Measurements from ENCODE around the gene TMUB1. TPM values are rescaled to one million over a fixed set of nuclear protein-coding genes. Genes with fewer than 3 reads are reported as not detected.

The TMUB1 gene
- total RNA-seq, 1 donor from 2014 or later: 40.3 TPM

GRCh38 chr7:151126491-151127137, 43.3 kb upstream of the TMUB1 start:
- Histone ChIP-seq H3K27me3 (no peaks in the 10 kb centered on the region), H3K27ac (peak overlapping the region; percentile 18), H3K4me1 (peaks cover 32% of the 10 kb centered on the region), H3K9me3 (no peaks in the 10 kb centered on the region), H3K36me3 (peaks cover 0 to 48% of the 10 kb centered on the region in 2 donors), H3K4me3 (no peak overlapping the region)
- TF ChIP-seq CTCF (IDR thresholded peaks at IDR 0.05): no peak
- intact Hi-C loops (cut with DNase I): no loop called here
- no peak for DNase-seq (ENCODE audit: extremely low spot score in 2 of 2)

- Histone ChIP-seq H3K27ac (peak overlapping the region; percentile 18), H3K9me3 (no peaks in the 10 kb centered on the region), H3K4me3 (peak overlapping the region; percentile 34 to 44), H3K27me3 (no peaks in the 10 kb centered on the region), H3K36me3 (peaks cover 0 to 51% of the 10 kb centered on the region in 2 donors), H3K4me1 (peaks cover 32% of the 10 kb centered on the region)
- DNase-seq (ENCODE audit: extremely low spot score in 2 of 2): no peak
- TF ChIP-seq POLR2A (IDR thresholded peaks at IDR 0.05) (no peak), CTCF (IDR thresholded peaks at IDR 0.05) (no peak), POLR2AphosphoS5 (IDR thresholded peaks at IDR 0.05; ENCODE audit: insufficient read depth in 1 of 2, low read depth in 1 of 2) (no peak)
- intact Hi-C loops (cut with DNase I): no loop called here
These were observed 42.7 kb upstream of the TMUB1 start for GRCh38 chr7:151125846-151126481.

- intact Hi-C loops (cut with DNase I): no loop called here
- Histone ChIP-seq H3K36me3 (peaks cover 0 to 51% of the 10 kb centered on the region in 2 donors), H3K27ac (peak overlapping the region; percentile 18), H3K4me3 (peak overlapping the region; percentile 34 to 44), H3K9me3 (no peaks in the 10 kb centered on the region), H3K27me3 (no peaks in the 10 kb centered on the region), H3K4me1 (peaks cover 32% of the 10 kb centered on the region)
- TF ChIP-seq POLR2A (IDR thresholded peaks at IDR 0.05): no peak
- DNase-seq (ENCODE audit: extremely low spot score in 2 of 2): no peak
These were observed 42.2 kb upstream of the TMUB1 start for GRCh38 chr7:151125470-151125845.

- TF ChIP-seq POLR2A (IDR thresholded peaks at IDR 0.05): no peak
- no peak for TF ChIP-seq POLR2AphosphoS5 (IDR thresholded peaks at IDR 0.05; ENCODE audit: insufficient read depth in 1 of 2, low read depth in 1 of 2)
- no peak for TF ChIP-seq CTCF (IDR thresholded peaks at IDR 0.05)
- intact Hi-C loops (cut with DNase I): no loop called here
These were observed 41.7 kb upstream of the TMUB1 start for GRCh38 chr7:151124899-151125399.

GRCh38 chr7:151124481-151124880, 41.2 kb upstream of the TMUB1 start:
- intact Hi-C loops (cut with DNase I): no loop called here
- TF ChIP-seq POLR2AphosphoS5 (IDR thresholded peaks at IDR 0.05; ENCODE audit: insufficient read depth in 1 of 2, low read depth in 1 of 2) (no peak), POLR2A (IDR thresholded peaks at IDR 0.05) (no peak), CTCF (IDR thresholded peaks at IDR 0.05) (no peak)

More at GRCh38 chr7:151124899-151125399, 41.7 kb upstream of the TMUB1 start:
- Histone ChIP-seq H3K4me3 (no peak overlapping the region), H3K9me3 (no peaks in the 10 kb centered on the region), H3K4me1 (peaks cover 32% of the 10 kb centered on the region), H3K36me3 (peaks cover 3 to 51% of the 10 kb centered on the region in 2 donors), H3K27ac (no peak overlapping the region), H3K27me3 (no peaks in the 10 kb centered on the region)
- no peak for DNase-seq (ENCODE audit: extremely low spot score in 2 of 2)

More at GRCh38 chr7:151124481-151124880, 41.2 kb upstream of the TMUB1 start:
- Histone ChIP-seq H3K27me3 (no peaks in the 10 kb centered on the region), H3K36me3 (peaks cover 5 to 51% of the 10 kb centered on the region in 2 donors), H3K9me3 (no peaks in the 10 kb centered on the region), H3K27ac (no peak overlapping the region), H3K4me3 (no peak overlapping the region), H3K4me1 (peaks cover 32% of the 10 kb centered on the region)
- no peak for DNase-seq (ENCODE audit: extremely low spot score in 2 of 2)
